Measurements from ENCODE around the gene MORN1.

MORN1 gene

GRCh38 chr1:2432441-2432844 is 41.1 kb upstream of the MORN1 start:
- no peaks in the 10 kb centered on the region for H3K4me1 ChIP-seq

GRCh38 chr1:2431518-2431917 is 40.2 kb upstream of the MORN1 start:
- no peak for TF ChIP-seq CTCF (IDR thresholded peaks at IDR 0.05)
- no peak for DNase-seq
- Histone ChIP-seq H3K4me1 (no peaks in the 10 kb centered on the region), H3K27me3 (peaks cover 0 to 94% of the 10 kb centered on the region in 2 donors), H3K27ac (no peak overlapping the region), H3K36me3 (no peaks in the 10 kb centered on the region), H3K4me3 (no peak overlapping the region), H3K9me3 (peaks cover 0 to 12% (median 7%) of the 10 kb centered on the region in 3 donors)
- intact Hi-C loops (cut with DNase I; ENCODE audit: low total_unique reads): no loop called here

More at GRCh38 chr1:2432441-2432844, 41.1 kb upstream of the MORN1 start:
- Histone ChIP-seq H3K4me3 (no peak overlapping the region), H3K27ac (no peak overlapping the region), H3K36me3 (no peaks in the 10 kb centered on the region), H3K9me3 (peaks cover 0 to 12% (median 7%) of the 10 kb centered on the region in 3 donors), H3K27me3 (peaks cover 0 to 93% of the 10 kb centered on the region in 2 donors)
- DNase-seq: no peak
- TF ChIP-seq CTCF (IDR thresholded peaks at IDR 0.05): no peak
- intact Hi-C loops (cut with DNase I; ENCODE audit: low total_unique reads): no loop called here

- Histone ChIP-seq H3K36me3 (no peaks in the 10 kb centered on the region), H3K27ac (no peak overlapping the region), H3K27me3 (peaks cover 0 to 97% of the 10 kb centered on the region in 2 donors), H3K9me3 (peaks cover 0 to 12% (median 7%) of the 10 kb centered on the region in 3 donors), H3K4me3 (no peak overlapping the region), H3K4me1 (no peaks in the 10 kb centered on the region)
- intact Hi-C loops (cut with DNase I; ENCODE audit: low total_unique reads): no loop called here
- DNase-seq: no peak
- TF ChIP-seq CTCF (IDR thresholded peaks at IDR 0.05): no peak
These were observed 39.7 kb upstream of the MORN1 start for GRCh38 chr1:2431103-2431502.

GRCh38 chr1:2430592-2430973 is 39.2 kb upstream of the MORN1 start:
- no peaks in the 10 kb centered on the region for H3K4me1 ChIP-seq
- H3K9me3 ChIP-seq: peaks cover 0 to 12% (median 7%) of the 10 kb centered on the region in 3 donors
- intact Hi-C loops (cut with DNase I; ENCODE audit: low total_unique reads): no loop called here
- no peak for TF ChIP-seq CTCF (IDR thresholded peaks at IDR 0.05)
- H3K27ac ChIP-seq: no peak overlapping the region
- H3K4me3 ChIP-seq: no peak overlapping the region
- no peak for DNase-seq
- peaks cover 0 to 100% of the 10 kb centered on the region in 2 donors for H3K27me3 ChIP-seq
- H3K36me3 ChIP-seq: no peaks in the 10 kb centered on the region

- intact Hi-C loops (cut with DNase I; ENCODE audit: low total_unique reads): no loop called here
- H3K4me1 ChIP-seq: no peaks in the 10 kb centered on the region
- no peak overlapping the region for H3K27ac ChIP-seq
- no peaks in the 10 kb centered on the region for H3K36me3 ChIP-seq
- peaks cover 0 to 95% of the 10 kb centered on the region in 2 donors for H3K27me3 ChIP-seq
- no peak overlapping the region for H3K4me3 ChIP-seq
- TF ChIP-seq CTCF (IDR thresholded peaks at IDR 0.05): no peak
- no peak for DNase-seq
- H3K9me3 ChIP-seq: peaks cover 0 to 12% (median 7%) of the 10 kb centered on the region in 3 donors
These were observed 38.6 kb upstream of the MORN1 start for GRCh38 chr1:2429780-2430591.
